Liver (tissue), 3 donors: ENCODE measurements around the gene GNPTG.

ENCODE experiments used
- CTCF ChIP-seq: fragments of 150-350 bp; IDR thresholded peaks from 2 replicates; pipeline ENCODE4 v1.5.1; 2017; ENCODE audit warnings: improper control_type of control experiment, low read depth, low read length; ENCODE audit not compliant: missing input control
- FOXA1 ChIP-seq: IDR thresholded peaks from 2 replicates; pipeline ENCODE4 v1.6.1; 2016; ENCODE audit warnings: antibody characterized with exemption
- GABPA ChIP-seq, 2 donors: IDR thresholded peaks in 1 of 2; conservative IDR thresholded peaks in 1 of 2; 2 replicates each; pipeline ENCODE4 v1.6.1; 2016; ENCODE audit warnings: antibody characterized with exemption in 2 of 2, mild to moderate bottlenecking in 1 of 2, moderate library complexity in 1 of 2
- JUND ChIP-seq, 2 donors: IDR thresholded peaks; 2 replicates each; pipeline ENCODE4 v1.6.1; 2016; ENCODE audit warnings: antibody characterized with exemption in 2 of 2
- NR2F2 ChIP-seq: IDR thresholded peaks from 2 replicates; pipeline ENCODE4 v1.6.1; 2016; ENCODE audit warnings: antibody characterized with exemption
- RAD21 ChIP-seq, 2 donors: IDR thresholded peaks; 2 replicates each; pipeline ENCODE4 v1.6.1; 2016; ENCODE audit warnings: antibody characterized with exemption in 2 of 2, mild to moderate bottlenecking in 2 of 2
- REST ChIP-seq: IDR thresholded peaks from 2 replicates; pipeline ENCODE4 v1.6.1; 2016; ENCODE audit warnings: antibody characterized with exemption, mild to moderate bottlenecking
- RXRA ChIP-seq, 2 donors: IDR thresholded peaks; 2 replicates each; pipeline ENCODE4 v1.6.1; 2017 to 2018; ENCODE audit warnings: antibody characterized with exemption in 2 of 2, mild to moderate bottlenecking in 1 of 2
- SP1 ChIP-seq: IDR thresholded peaks from 2 replicates; pipeline ENCODE4 v1.6.1; 2018; ENCODE audit warnings: antibody characterized with exemption, mild to moderate bottlenecking
- TAF1 ChIP-seq: conservative IDR thresholded peaks from 2 replicates; pipeline ENCODE4 v1.6.1; 2016; ENCODE audit warnings: antibody characterized with exemption, mild to moderate bottlenecking
- YY1 ChIP-seq: IDR thresholded peaks from 2 replicates; pipeline ENCODE4 v1.6.1; 2016; ENCODE audit warnings: antibody characterized with exemption, mild to moderate bottlenecking
- ZBTB33 ChIP-seq: IDR thresholded peaks from 2 replicates; pipeline ENCODE4 v1.6.1; 2016; ENCODE audit warnings: antibody characterized with exemption
- donor health status: healthy.
- donor health status: healthy.

- TF ChIP-seq GABPA (IDR thresholded peaks at IDR 0.05 in 1 of 2, conservative IDR thresholded peaks at IDR 0.05 in 1 of 2) = no peak
- no peak for TF ChIP-seq CTCF
- TF ChIP-seq FOXA1 = no peak
- TF ChIP-seq ZBTB33 = no peak
- TF ChIP-seq RXRA (IDR thresholded peaks at IDR 0.05) = no peak
- no peak for TF ChIP-seq JUND (IDR thresholded peaks at IDR 0.05)
- TF ChIP-seq NR2F2 = no peak
- TF ChIP-seq TAF1 = no peak
- TF ChIP-seq RAD21 (IDR thresholded peaks at IDR 0.05) = no peak
- no peak for TF ChIP-seq SP1
- TF ChIP-seq REST = no peak
- no peak for TF ChIP-seq YY1
Observed at GRCh38 chr16:1377406-1378010, 25.8 kb downstream of the GNPTG start.
